Neural crest cell (in vitro differentiated cells): ENCODE results near the gene EFCAB14. TPM values are rescaled to one million over a fixed set of nuclear protein-coding genes. Genes with fewer than 3 reads are reported as not detected.

Source experiments
- DNase-seq: peaks from one replicate; pipeline ENCODE4 v3.0.0; 2021; ENCODE audit warnings: low read depth, mixed read lengths, low spot score
- H3K27ac Mint-ChIP-seq: one replicate; pipeline ENCODE4 v1.8.0; 2021; ENCODE audit warnings: mild to moderate bottlenecking, mixed read lengths; ENCODE audit not compliant: unreplicated experiment
- H3K27me3 Mint-ChIP-seq: 2 replicates; pipeline ENCODE4 v1.8.0; 2021; ENCODE audit warnings: low read depth, mild to moderate bottlenecking, mixed read lengths
- H3K36me3 Mint-ChIP-seq: 2 replicates; pipeline ENCODE4 v1.8.0; 2021; ENCODE audit warnings: low read depth, mild to moderate bottlenecking, mixed read lengths
- H3K4me1 Mint-ChIP-seq: 2 replicates; pipeline ENCODE4 v1.8.0; 2021; ENCODE audit warnings: mixed read lengths
- H3K4me3 Mint-ChIP-seq: one replicate; pipeline ENCODE4 v1.8.0; 2021; ENCODE audit warnings: mild to moderate bottlenecking, mixed read lengths
- H3K9me3 Mint-ChIP-seq: 2 replicates; pipeline ENCODE4 v1.8.0; 2021; ENCODE audit warnings: mixed read lengths
- CTCF ChIP-seq: fragments of 200-600 bp; sonication (generic); conservative IDR thresholded peaks from 2 replicates; pipeline ENCODE4 v1.5.0; 2021; ENCODE audit warnings: antibody characterized with exemption, mild to moderate bottlenecking
- total RNA-seq: library from RNA; stranded (reverse); gene quantifications from 2 replicates; pipeline ENCODE4 v1.2.1, GENCODE V29; 2021

EFCAB14 gene
- total RNA-seq, 1 donor from 2014 or later = 33.1 TPM

GRCh38 chr1:46719689-46720088 is 775 bp upstream of the EFCAB14 start:
- H3K4me3 Mint-ChIP-seq = peak overlapping the region; percentile 96
- H3K27ac Mint-ChIP-seq = no peak overlapping the region
- no peaks in the 10 kb centered on the region for H3K36me3 Mint-ChIP-seq
- no peak for DNase-seq
- peaks cover 14% of the 10 kb centered on the region for H3K27me3 Mint-ChIP-seq
- TF ChIP-seq CTCF = no peak
- H3K9me3 Mint-ChIP-seq = no peaks in the 10 kb centered on the region
- H3K4me1 Mint-ChIP-seq = peaks cover 31% of the 10 kb centered on the region

GRCh38 chr1:46718340-46718726 is 581 bp downstream of the EFCAB14 start:
- TF ChIP-seq CTCF = no peak
- no peak for DNase-seq
- H3K27me3 Mint-ChIP-seq = peaks cover 14% of the 10 kb centered on the region
- H3K4me1 Mint-ChIP-seq = peaks cover 31% of the 10 kb centered on the region
- H3K9me3 Mint-ChIP-seq = no peaks in the 10 kb centered on the region
- peak overlapping the region; percentile 81 for H3K27ac Mint-ChIP-seq
- H3K36me3 Mint-ChIP-seq = no peaks in the 10 kb centered on the region
- peak overlapping the region; percentile 96 for H3K4me3 Mint-ChIP-seq

- no peaks in the 10 kb centered on the region for H3K9me3 Mint-ChIP-seq
- H3K4me3 Mint-ChIP-seq = peak overlapping the region; percentile 96
- TF ChIP-seq CTCF = no peak
- H3K27ac Mint-ChIP-seq = no peak overlapping the region
- peaks cover 31% of the 10 kb centered on the region for H3K4me1 Mint-ChIP-seq
- DNase-seq = no peak
- H3K36me3 Mint-ChIP-seq = no peaks in the 10 kb centered on the region
- H3K27me3 Mint-ChIP-seq = peaks cover 12% of the 10 kb centered on the region
These were observed 1.3 kb downstream of the EFCAB14 start for GRCh38 chr1:46717654-46718053.

- Mint-ChIP-seq H3K9me3 (no peaks in the 10 kb centered on the region), H3K4me3 (no peak overlapping the region), H3K36me3 (no peaks in the 10 kb centered on the region), H3K4me1 (peaks cover 31% of the 10 kb centered on the region), H3K27me3 (peaks cover 4% of the 10 kb centered on the region), H3K27ac (no peak overlapping the region)
- TF ChIP-seq CTCF = no peak
- DNase-seq = no peak
These were observed 3.9 kb downstream of the EFCAB14 start for GRCh38 chr1:46714976-46715375.

GRCh38 chr1:46708121-46708520 is 10.8 kb downstream of the EFCAB14 start:
- no peaks in the 10 kb centered on the region for H3K27me3 Mint-ChIP-seq
- no peak overlapping the region for H3K4me3 Mint-ChIP-seq
- H3K9me3 Mint-ChIP-seq = no peaks in the 10 kb centered on the region
- no peak for TF ChIP-seq CTCF
- H3K27ac Mint-ChIP-seq = no peak overlapping the region
- peaks cover 2% of the 10 kb centered on the region for H3K36me3 Mint-ChIP-seq
- no peak for DNase-seq
- no peaks in the 10 kb centered on the region for H3K4me1 Mint-ChIP-seq

GRCh38 chr1:46705408-46705807 is 13.5 kb downstream of the EFCAB14 start:
- no peak overlapping the region for H3K4me3 Mint-ChIP-seq
- no peak overlapping the region for H3K27ac Mint-ChIP-seq
- H3K36me3 Mint-ChIP-seq = peaks cover 2% of the 10 kb centered on the region
- H3K9me3 Mint-ChIP-seq = no peaks in the 10 kb centered on the region
- H3K27me3 Mint-ChIP-seq = no peaks in the 10 kb centered on the region
- H3K4me1 Mint-ChIP-seq = no peaks in the 10 kb centered on the region
- DNase-seq = no peak
- no peak for TF ChIP-seq CTCF
